ENCODE measurements around the gene ATPAF1.

The ATPAF1 gene

GRCh38 chr1:46697053-46697452, 28.9 kb upstream of the ATPAF1 start:
- TF ChIP-seq CTCF (IDR thresholded peaks at IDR 0.05): no peak

GRCh38 chr1:46692811-46693770, 24.9 kb upstream of the ATPAF1 start:
- no peak for TF ChIP-seq CTCF (IDR thresholded peaks at IDR 0.05)

- no peak for TF ChIP-seq CTCF (IDR thresholded peaks at IDR 0.05)
Observed at GRCh38 chr1:46691997-46692790, 24.0 kb upstream of the ATPAF1 start.

GRCh38 chr1:46690931-46691421, 22.8 kb upstream of the ATPAF1 start:
- no peak for TF ChIP-seq CTCF (IDR thresholded peaks at IDR 0.05)

DNA sequence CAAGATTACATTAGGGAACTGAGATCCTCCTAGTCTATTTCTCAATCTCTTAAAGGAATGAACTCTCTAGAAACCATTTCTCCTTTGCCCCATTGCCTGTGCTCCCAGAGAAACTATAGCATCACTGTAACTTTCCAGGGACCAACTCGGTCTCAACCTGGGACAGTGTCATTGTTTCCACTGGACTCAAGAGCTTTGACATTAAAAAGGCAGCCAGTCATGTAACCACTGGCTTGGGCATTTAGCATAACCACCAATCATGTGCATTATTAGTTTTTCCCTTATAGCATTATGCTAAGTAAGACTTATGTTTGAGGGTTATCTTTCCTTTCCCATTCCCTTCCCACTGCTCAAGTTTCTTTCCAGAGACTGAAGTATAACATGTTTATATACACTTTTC, 21.7 kb upstream of the ATPAF1 start:
- no peak for TF ChIP-seq CTCF (IDR thresholded peaks at IDR 0.05)

DNA sequence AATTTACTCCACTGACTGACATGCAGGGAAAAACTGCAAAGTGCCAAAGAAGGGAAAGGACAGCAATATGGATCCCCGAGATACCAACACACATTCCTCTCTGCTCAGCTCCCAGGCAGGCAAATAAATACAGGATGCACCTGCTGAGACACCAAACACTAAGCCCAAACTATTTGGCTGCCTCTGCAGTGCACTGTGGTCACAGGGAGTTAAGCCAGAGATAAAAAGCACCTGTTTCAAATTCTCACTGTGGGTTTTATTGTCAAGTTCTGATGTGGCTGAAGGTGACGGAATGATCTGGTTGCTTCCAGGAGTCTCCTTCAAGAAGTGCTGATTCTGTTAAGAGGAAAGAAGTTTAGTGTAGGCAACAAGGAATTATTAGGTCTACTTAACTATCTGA, 21.2 kb upstream of the ATPAF1 start:
- no peak for TF ChIP-seq CTCF (IDR thresholded peaks at IDR 0.05)

GRCh38 chr1:46687921-46688509, 19.9 kb upstream of the ATPAF1 start:
- TF ChIP-seq CTCF (IDR thresholded peaks at IDR 0.05): no peak

All from LNCAP (cell line).